ENCODE data around the gene STAG1.
A peak's percentile ranks its signal among the peaks of the same experiment; 100 is the strongest.
"Not testable (repeated sequence)": the region's sequence is repeated elsewhere in the genome, so short reads cannot be mapped to it uniquely, and the experiment has no call there.

The STAG1 gene

GRCh38 chr3:136750209-136750896 is 1.8 kb downstream of the STAG1 start:
- TF ChIP-seq POLR2A (IDR thresholded peaks at IDR 0.05; ENCODE audit: low read depth, low read length) (0 out of 2 replicates have a peak, but pooled peaks have one; percentile 29), POU2F2 (IDR thresholded peaks at IDR 0.05; ENCODE audit: low read depth, low read length) (no peak)
- DNase-seq (ENCODE audit: insufficient read length, low spot score), result no peak
- FAIRE-seq, result no peak

- not testable (repeated sequence) for DNase-seq (ENCODE audit: insufficient read length, low spot score)
These were observed 2.6 kb downstream of the STAG1 start for GRCh38 chr3:136749602-136750001.

GRCh38 chr3:136749091-136749490 is 3.1 kb downstream of the STAG1 start:
- DNase-seq (ENCODE audit: insufficient read length, low spot score) (no peak), FAIRE-seq (no peak)
- TF ChIP-seq POU2F2 (IDR thresholded peaks at IDR 0.05; ENCODE audit: low read depth, low read length), result no peak

More at GRCh38 chr3:136749602-136750001, 2.6 kb downstream of the STAG1 start:
- not testable (repeated sequence) for FAIRE-seq

- FAIRE-seq (no peak), DNase-seq (ENCODE audit: insufficient read length, low spot score) (no peak)
- TF ChIP-seq PAX5 (IDR thresholded peaks at IDR 0.05; ENCODE audit: insufficient read depth, low read length, severe bottlenecking), result no peak
- TF ChIP-seq TAF1 (IDR thresholded peaks at IDR 0.05; ENCODE audit: low read depth, low read length), result no peak
- TF ChIP-seq POLR2A (IDR thresholded peaks at IDR 0.05; ENCODE audit: low read depth, low read length), result no peak
- no peak for TF ChIP-seq SPI1 (IDR thresholded peaks at IDR 0.05; ENCODE audit: low read depth, low read length)
- no peak for TF ChIP-seq POU2F2 (IDR thresholded peaks at IDR 0.05; ENCODE audit: low read depth, low read length)
- no peak for TF ChIP-seq POLR2AphosphoS5 (IDR thresholded peaks at IDR 0.05; ENCODE audit: low read depth, low read length)
These were observed 6.3 kb downstream of the STAG1 start for GRCh38 chr3:136745916-136746315.

GRCh38 chr3:136741063-136741462 is 11.1 kb downstream of the STAG1 start:
- TF ChIP-seq PAX5 (IDR thresholded peaks at IDR 0.05; ENCODE audit: insufficient read depth, low read length, severe bottlenecking) (no peak), POLR2AphosphoS5 (IDR thresholded peaks at IDR 0.05; ENCODE audit: low read depth, low read length) (no peak), SPI1 (IDR thresholded peaks at IDR 0.05; ENCODE audit: low read depth, low read length) (no peak), TAF1 (IDR thresholded peaks at IDR 0.05; ENCODE audit: low read depth, low read length) (no peak)
- FAIRE-seq, result no peak
- no peak for DNase-seq (ENCODE audit: insufficient read length, low spot score)

- FAIRE-seq, result no peak
- DNase-seq (ENCODE audit: insufficient read length, low spot score), result no peak
- TF ChIP-seq POLR2A (IDR thresholded peaks at IDR 0.05; ENCODE audit: low read depth, low read length) (no peak), POLR2AphosphoS5 (IDR thresholded peaks at IDR 0.05; ENCODE audit: low read depth, low read length) (no peak), PAX5 (IDR thresholded peaks at IDR 0.05; ENCODE audit: insufficient read depth, low read length, severe bottlenecking) (no peak), SPI1 (IDR thresholded peaks at IDR 0.05; ENCODE audit: low read depth, low read length) (no peak), POU2F2 (IDR thresholded peaks at IDR 0.05; ENCODE audit: low read depth, low read length) (no peak)
These were observed 11.7 kb downstream of the STAG1 start for GRCh38 chr3:136740351-136740958.

GRCh38 chr3:136736950-136737349 is 15.2 kb downstream of the STAG1 start:
- not testable (repeated sequence) for FAIRE-seq; DNase-seq (ENCODE audit: insufficient read length, low spot score)
- TF ChIP-seq SPI1 (IDR thresholded peaks at IDR 0.05; ENCODE audit: low read depth, low read length), result peak; percentile 32; the same call in 1 of the 2 replicates

- no peak for TF ChIP-seq TAF1 (IDR thresholded peaks at IDR 0.05; ENCODE audit: low read depth, low read length)
- TF ChIP-seq SPI1 (IDR thresholded peaks at IDR 0.05; ENCODE audit: low read depth, low read length), result no peak
- TF ChIP-seq POLR2AphosphoS5 (IDR thresholded peaks at IDR 0.05; ENCODE audit: low read depth, low read length), result no peak
- no peak for TF ChIP-seq PAX5 (IDR thresholded peaks at IDR 0.05; ENCODE audit: insufficient read depth, low read length, severe bottlenecking)
- no peak for TF ChIP-seq POLR2A (IDR thresholded peaks at IDR 0.05; ENCODE audit: low read depth, low read length)
- no peak for TF ChIP-seq POU2F2 (IDR thresholded peaks at IDR 0.05; ENCODE audit: low read depth, low read length)
- FAIRE-seq, result no peak
These were observed 17.1 kb downstream of the STAG1 start for GRCh38 chr3:136735103-136735502.

GRCh38 chr3:136734382-136735070 is 17.7 kb downstream of the STAG1 start:
- DNase-seq (ENCODE audit: insufficient read length, low spot score) (no peak), FAIRE-seq (no peak)
- TF ChIP-seq POLR2A (IDR thresholded peaks at IDR 0.05; ENCODE audit: low read depth, low read length), result no peak
- TF ChIP-seq PAX5 (IDR thresholded peaks at IDR 0.05; ENCODE audit: insufficient read depth, low read length, severe bottlenecking), result no peak
- TF ChIP-seq POLR2AphosphoS5 (IDR thresholded peaks at IDR 0.05; ENCODE audit: low read depth, low read length), result no peak
- TF ChIP-seq SPI1 (IDR thresholded peaks at IDR 0.05; ENCODE audit: low read depth, low read length), result no peak
- TF ChIP-seq TAF1 (IDR thresholded peaks at IDR 0.05; ENCODE audit: low read depth, low read length), result no peak
- TF ChIP-seq POU2F2 (IDR thresholded peaks at IDR 0.05; ENCODE audit: low read depth, low read length), result no peak

More at GRCh38 chr3:136735103-136735502, 17.1 kb downstream of the STAG1 start:
- DNase-seq (ENCODE audit: insufficient read length, low spot score), result no peak

- DNase-seq (ENCODE audit: insufficient read length, low spot score) (no peak), FAIRE-seq (no peak)
- TF ChIP-seq SPI1 (IDR thresholded peaks at IDR 0.05; ENCODE audit: low read depth, low read length) (no peak), POLR2A (IDR thresholded peaks at IDR 0.05; ENCODE audit: low read depth, low read length) (no peak), TAF1 (IDR thresholded peaks at IDR 0.05; ENCODE audit: low read depth, low read length) (no peak), POU2F2 (IDR thresholded peaks at IDR 0.05; ENCODE audit: low read depth, low read length) (no peak), PAX5 (IDR thresholded peaks at IDR 0.05; ENCODE audit: insufficient read depth, low read length, severe bottlenecking) (no peak), POLR2AphosphoS5 (IDR thresholded peaks at IDR 0.05; ENCODE audit: low read depth, low read length) (no peak)
These were observed 18.8 kb downstream of the STAG1 start for GRCh38 chr3:136733317-136733833.

All from GM12891 (cell line).